ENCODE results near the gene HYOU1. TPM values are rescaled to one million over a fixed set of nuclear protein-coding genes. Genes with fewer than 3 reads are reported as not detected.

Gene HYOU1
- total and polyA plus RNA-seq, 2 of the 8 experiments (the other 6 are each of a cell fraction or from before 2014, with no cell fraction given) = 239 to 295 TPM

Small RNAs within 50 kb of the gene (microRNA-seq; reads per million reads assigned to microRNA genes)
- 0 reads per million in 2 experiments for gene MIR3656 (ENCODE audit: borderline microRNAs expressed in 2 of 2, borderline number of aligned reads in 2 of 2, borderline replicate concordance in 1 of 2)

Small RNAs within 50 kb of the gene (small RNA-seq; reads per million reads assigned to genes)
- gene AP003392.2 (ENCODE audit: insufficient read depth) = not detected
- gene RF00017 (ENCODE audit: insufficient read depth) = not detected
- not detected for gene RF00019 (ENCODE audit: insufficient read depth)

Other genes starting within 250 kb of the HYOU1 start
- gene CXCR5, start 173.3 kb downstream of the HYOU1 start, total RNA-seq (2021; fragmentation: NEBNext Ultra II Directional; extraction: Animal tissue kit (Norgen Biotek cat#: 25700)) = not detected in 2 replicates
- not detected in 2 replicates for gene CXCR5, start 173.3 kb downstream of the HYOU1 start, polyA plus RNA-seq (2011; rRNA removed)
- gene BCL9L, start 131.3 kb downstream of the HYOU1 start, total RNA-seq (2021; fragmentation: NEBNext Ultra II Directional; extraction: Animal tissue kit (Norgen Biotek cat#: 25700)) = 57.8 and 58.2 TPM in 2 replicates
- 6.2 and 15.7 TPM in 2 replicates for gene BCL9L, start 131.3 kb downstream of the HYOU1 start, polyA plus RNA-seq (2011; rRNA removed)
- gene UPK2, start 100.9 kb downstream of the HYOU1 start, total RNA-seq (2021; fragmentation: NEBNext Ultra II Directional; extraction: Animal tissue kit (Norgen Biotek cat#: 25700)) = not detected in 2 replicates
- 0.76 and 1.8 TPM in 2 replicates for gene UPK2, start 100.9 kb downstream of the HYOU1 start, polyA plus RNA-seq (2011; rRNA removed)
- not detected in 2 replicates for gene FOXR1, start 85.4 kb downstream of the HYOU1 start, total RNA-seq (2021; fragmentation: NEBNext Ultra II Directional; extraction: Animal tissue kit (Norgen Biotek cat#: 25700))
- gene FOXR1, start 85.4 kb downstream of the HYOU1 start, polyA plus RNA-seq (2011; rRNA removed) = not detected in 2 replicates
- gene CENATAC, start 59.1 kb downstream of the HYOU1 start, total RNA-seq (2021; fragmentation: NEBNext Ultra II Directional; extraction: Animal tissue kit (Norgen Biotek cat#: 25700)) = 33.1 and 36.4 TPM in 2 replicates
- gene CENATAC, start 59.1 kb downstream of the HYOU1 start, polyA plus RNA-seq (2011; rRNA removed) = 20.1 and 22.7 TPM in 2 replicates
- gene RPS25, start 38.9 kb downstream of the HYOU1 start, total RNA-seq (2021; fragmentation: NEBNext Ultra II Directional; extraction: Animal tissue kit (Norgen Biotek cat#: 25700)) = 1,525 and 1,551 TPM in 2 replicates
- gene RPS25, start 38.9 kb downstream of the HYOU1 start, polyA plus RNA-seq (2011; rRNA removed) = 949 and 1,643 TPM in 2 replicates
- 88.6 and 94.3 TPM in 2 replicates for gene TRAPPC4, start 38.4 kb downstream of the HYOU1 start, total RNA-seq (2021; fragmentation: NEBNext Ultra II Directional; extraction: Animal tissue kit (Norgen Biotek cat#: 25700))
- 223 and 240 TPM in 2 replicates for gene TRAPPC4, start 38.4 kb downstream of the HYOU1 start, polyA plus RNA-seq (2011; rRNA removed)
- 29.0 and 35.1 TPM in 2 replicates for gene SLC37A4, start 26.3 kb downstream of the HYOU1 start, total RNA-seq (2021; fragmentation: NEBNext Ultra II Directional; extraction: Animal tissue kit (Norgen Biotek cat#: 25700))
- 91.9 and 101 TPM in 2 replicates for gene SLC37A4, start 26.3 kb downstream of the HYOU1 start, polyA plus RNA-seq (2011; rRNA removed)
- gene VPS11, start 10.6 kb upstream of the HYOU1 start, total RNA-seq (2021; fragmentation: NEBNext Ultra II Directional; extraction: Animal tissue kit (Norgen Biotek cat#: 25700)) = 15.5 and 16.6 TPM in 2 replicates
- 13.1 and 14.8 TPM in 2 replicates for gene VPS11, start 10.6 kb upstream of the HYOU1 start, polyA plus RNA-seq (2011; rRNA removed)
- 65.5 and 69.3 TPM in 2 replicates for gene HMBS, start 27.7 kb upstream of the HYOU1 start, total RNA-seq (2021; fragmentation: NEBNext Ultra II Directional; extraction: Animal tissue kit (Norgen Biotek cat#: 25700))
- gene HMBS, start 27.7 kb upstream of the HYOU1 start, polyA plus RNA-seq (2011; rRNA removed) = 104 and 109 TPM in 2 replicates
- 59.8 and 62.9 TPM in 2 replicates for gene DPAGT1, start 44.6 kb upstream of the HYOU1 start, total RNA-seq (2021; fragmentation: NEBNext Ultra II Directional; extraction: Animal tissue kit (Norgen Biotek cat#: 25700))
- gene DPAGT1, start 44.6 kb upstream of the HYOU1 start, polyA plus RNA-seq (2011; rRNA removed) = 207 and 236 TPM in 2 replicates
- 3.3 and 4.0 TPM in 2 replicates for gene C2CD2L, start 50.1 kb upstream of the HYOU1 start, total RNA-seq (2021; fragmentation: NEBNext Ultra II Directional; extraction: Animal tissue kit (Norgen Biotek cat#: 25700))
- gene C2CD2L, start 50.1 kb upstream of the HYOU1 start, polyA plus RNA-seq (2011; rRNA removed) = 2.5 and 3.4 TPM in 2 replicates
- gene HINFP, start 64.4 kb upstream of the HYOU1 start, total RNA-seq (2021; fragmentation: NEBNext Ultra II Directional; extraction: Animal tissue kit (Norgen Biotek cat#: 25700)) = 35.0 and 36.6 TPM in 2 replicates
- gene HINFP, start 64.4 kb upstream of the HYOU1 start, polyA plus RNA-seq (2011; rRNA removed) = 37.3 and 41.2 TPM in 2 replicates
- 2.3 and 2.9 TPM in 2 replicates for gene ABCG4, start 91.8 kb upstream of the HYOU1 start, total RNA-seq (2021; fragmentation: NEBNext Ultra II Directional; extraction: Animal tissue kit (Norgen Biotek cat#: 25700))
- gene ABCG4, start 91.8 kb upstream of the HYOU1 start, polyA plus RNA-seq (2011; rRNA removed) = 1.8 and 2.9 TPM in 2 replicates
- 12.9 and 13.2 TPM in 2 replicates for gene NLRX1, start 111.5 kb upstream of the HYOU1 start, total RNA-seq (2021; fragmentation: NEBNext Ultra II Directional; extraction: Animal tissue kit (Norgen Biotek cat#: 25700))
- 18.6 and 30.5 TPM in 2 replicates for gene NLRX1, start 111.5 kb upstream of the HYOU1 start, polyA plus RNA-seq (2011; rRNA removed)
- gene NHERF4, start 128.3 kb upstream of the HYOU1 start, total RNA-seq (2021; fragmentation: NEBNext Ultra II Directional; extraction: Animal tissue kit (Norgen Biotek cat#: 25700)) = not detected in 2 replicates
- gene NHERF4, start 128.3 kb upstream of the HYOU1 start, polyA plus RNA-seq (2011; rRNA removed) = 0.05 and 0.20 TPM in 2 replicates
- gene CBL, start 149.1 kb upstream of the HYOU1 start, total RNA-seq (2021; fragmentation: NEBNext Ultra II Directional; extraction: Animal tissue kit (Norgen Biotek cat#: 25700)) = 57.6 and 57.8 TPM in 2 replicates
- gene CBL, start 149.1 kb upstream of the HYOU1 start, polyA plus RNA-seq (2011; rRNA removed) = 22.3 and 23.1 TPM in 2 replicates

All from H1 (cell line).